HEK293 (cell line): ENCODE measurements around the gene PAK5.

Experiments used
- CTCF ChIA-PET: fragments of 350-600 bp; formaldehyde crosslinking; extraction: SDS; loops from one replicate; lab custom pipeline; 2021; ENCODE audit warnings: antibody characterized with exemption; lab: Yijun Ruan, JAX
- POLR2A ChIA-PET: fragments of 300-600 bp; formaldehyde crosslinking; extraction: SDS; loops from one replicate; lab custom pipeline; 2020; ENCODE audit warnings: antibody characterized with exemption, inconsistent platforms; lab: Yijun Ruan, JAX
- H3K27ac ChIP-seq: fragments of 200-500 bp; sonication (Bioruptor generic); 2 replicates; pipeline ENCODE4 v1.5.1; 2014; ENCODE audit warnings: low read depth, low read length, control low read depth, inconsistent platforms; ENCODE audit errors: extremely low read depth
- H3K36me3 ChIP-seq, 2 experiments: fragments of 200-500 bp in 1 of 2; sonication (Bioruptor generic) in 1 of 2; 1 replicate in 1 of 2; 2 replicates in 1 of 2; pipeline ENCODE4 v1.5.1; 2014 to 2017; ENCODE audit warnings: inconsistent platforms in 2 of 2, low read length in 2 of 2; ENCODE audit not compliant: control insufficient read depth in 2 of 2, insufficient read depth in 1 of 2
- H3K4me1 ChIP-seq: fragments of 200-500 bp; sonication (Bioruptor generic); 2 replicates; pipeline ENCODE4 v1.5.1; 2014; ENCODE audit warnings: mild to moderate bottlenecking, low read length, inconsistent platforms; ENCODE audit not compliant: control insufficient read depth, insufficient read depth
- H3K4me3 ChIP-seq: 2 replicates; pipeline ENCODE4 v1.5.1; 2011; ENCODE audit warnings: low read depth, mild to moderate bottlenecking, control low read depth, low read length, moderate library complexity
- H3K9me3 ChIP-seq: fragments of 200-500 bp; sonication (Bioruptor generic); 2 replicates; pipeline ENCODE4 v1.5.1; 2014; ENCODE audit warnings: low read depth, low read length, inconsistent platforms; ENCODE audit not compliant: control insufficient read depth, insufficient read depth
- ATF2 ChIP-seq: fragments of 450-650 bp; formaldehyde crosslinking; IDR thresholded peaks from 2 replicates; pipeline ENCODE4 v1.5.1; 2016; ENCODE audit warnings: missing biosample characterization, missing genetic modification characterization, low read depth
- MYNN ChIP-seq: fragments of 450-650 bp; formaldehyde crosslinking; IDR thresholded peaks from 2 replicates; pipeline ENCODE4 v1.5.1; 2016; ENCODE audit warnings: missing biosample characterization, missing genetic modification characterization, borderline replicate concordance
- REST ChIP-seq: fragments of 450-650 bp; formaldehyde crosslinking; IDR thresholded peaks from 2 replicates; pipeline ENCODE4 v1.5.1; 2016; ENCODE audit warnings: missing biosample characterization, missing genetic modification characterization
- SETDB1 ChIP-seq: IDR thresholded peaks from one replicate; pipeline ENCODE4 v1.6.1; 2017; ENCODE audit warnings: mild to moderate bottlenecking, low read length, moderate library complexity, mixed read lengths; ENCODE audit not compliant: insufficient read length
- TCF7L2 ChIP-seq: IDR thresholded peaks from 2 replicates; pipeline ENCODE4 v1.6.1; 2011; ENCODE audit warnings: low read depth, mild to moderate bottlenecking, inconsistent platforms, low read length, moderate library complexity, borderline replicate concordance
- WT1 ChIP-seq: fragments of 450-650 bp; formaldehyde crosslinking; IDR thresholded peaks from 2 replicates; pipeline ENCODE4 v1.5.1; 2016; ENCODE audit warnings: missing biosample characterization, missing genetic modification characterization
- ZIC2 ChIP-seq: fragments of 450-650 bp; formaldehyde crosslinking; IDR thresholded peaks from 2 replicates; pipeline ENCODE4 v1.5.1; 2016; ENCODE audit warnings: missing biosample characterization, missing genetic modification characterization
- ZNF133 ChIP-seq: fragments of 450-650 bp; formaldehyde crosslinking; IDR thresholded peaks from 2 replicates; pipeline ENCODE4 v1.5.1; 2016; ENCODE audit warnings: missing biosample characterization, missing genetic modification characterization
- ZNF302 ChIP-seq: fragments of 450-650 bp; formaldehyde crosslinking; IDR thresholded peaks from 2 replicates; pipeline ENCODE4 v1.5.1; 2016; ENCODE audit warnings: missing biosample characterization, missing genetic modification characterization, low read depth
- ZNF335 ChIP-seq: fragments of 450-650 bp; formaldehyde crosslinking; conservative IDR thresholded peaks from 2 replicates; pipeline ENCODE4 v1.5.1; 2016; ENCODE audit warnings: missing biosample characterization, missing genetic modification characterization
- ZNF404 ChIP-seq: fragments of 450-650 bp; formaldehyde crosslinking; IDR thresholded peaks from 2 replicates; pipeline ENCODE4 v1.5.1; 2017; ENCODE audit warnings: missing biosample characterization, missing genetic modification characterization
- ZNF426 ChIP-seq: fragments of 450-650 bp; formaldehyde crosslinking; IDR thresholded peaks from 2 replicates; pipeline ENCODE4 v1.5.1; 2017; ENCODE audit warnings: missing biosample characterization, missing genetic modification characterization, mild to moderate bottlenecking, inconsistent platforms, moderate library complexity
- ZNF514 ChIP-seq: fragments of 450-650 bp; formaldehyde crosslinking; IDR thresholded peaks from 2 replicates; pipeline ENCODE4 v1.5.1; 2016; ENCODE audit warnings: missing biosample characterization, missing genetic modification characterization
- ZNF529 ChIP-seq: fragments of 450-650 bp; formaldehyde crosslinking; IDR thresholded peaks from 2 replicates; pipeline ENCODE4 v1.5.1; 2017; ENCODE audit warnings: missing genetic modification characterization, missing biosample characterization; ENCODE audit not compliant: insufficient replicate concordance
- ZNF560 ChIP-seq: fragments of 450-650 bp; formaldehyde crosslinking; IDR thresholded peaks from 2 replicates; pipeline ENCODE4 v1.5.1; 2017; ENCODE audit warnings: missing biosample characterization, missing genetic modification characterization, borderline replicate concordance
- ZNF624 ChIP-seq: fragments of 450-650 bp; formaldehyde crosslinking; IDR thresholded peaks from 2 replicates; pipeline ENCODE4 v1.5.1; 2017; ENCODE audit warnings: missing biosample characterization, missing genetic modification characterization
- ZNF837 ChIP-seq: fragments of 450-650 bp; formaldehyde crosslinking; IDR thresholded peaks from 2 replicates; pipeline ENCODE4 v1.5.1; 2016; ENCODE audit warnings: missing biosample characterization, missing genetic modification characterization
- ZNF843 ChIP-seq: fragments of 450-650 bp; formaldehyde crosslinking; IDR thresholded peaks from 2 replicates; pipeline ENCODE4 v1.5.1; 2016; ENCODE audit warnings: missing biosample characterization, missing genetic modification characterization
- ZSCAN16 ChIP-seq: fragments of 450-650 bp; formaldehyde crosslinking; IDR thresholded peaks from 2 replicates; pipeline ENCODE4 v1.5.1; 2016; ENCODE audit warnings: missing biosample characterization, missing genetic modification characterization

PAK5 gene

DNA sequence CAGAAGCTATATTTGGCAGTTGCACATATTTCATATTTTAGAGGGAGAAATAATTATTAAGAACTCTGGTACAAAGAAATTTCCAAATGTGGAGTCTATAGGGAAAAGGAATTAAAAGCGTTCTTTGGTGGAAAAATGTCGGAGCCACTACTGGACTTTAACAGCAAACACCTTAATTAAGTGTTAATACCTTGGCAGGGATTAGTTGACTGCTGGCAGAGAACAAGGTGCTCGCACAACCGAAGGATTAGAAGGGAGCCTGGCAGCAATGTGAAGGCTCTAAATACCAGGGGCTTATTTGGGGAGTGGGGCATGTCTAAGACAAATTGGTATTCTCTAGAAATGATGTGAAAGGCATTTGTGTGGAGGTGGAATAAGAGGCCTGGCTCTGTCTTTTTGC lies 98.9 kb downstream of the PAK5 start (continued):
- TF ChIP-seq TCF7L2 (no peak), ZNF529 (tag by site-specific recombination) (no peak), ATF2 (tag by site-specific recombination) (no peak), ZNF837 (tag by site-specific recombination) (no peak), ZNF426 (no peak)

- Histone ChIP-seq H3K4me3 (no peak overlapping the region), H3K4me1 (no peaks in the 10 kb centered on the region), H3K36me3 (no peaks in the 10 kb centered on the region), H3K27ac (no peak overlapping the region), H3K9me3 (no peaks in the 10 kb centered on the region; the same call in 1 of the 2 replicates)
- ChIA-PET CTCF (interaction anchor here (0.6 kb wide), 1 partner anchor 301 kb away, joined by 4 read pairs; no protein-coding TSS in a partner anchor), POLR2A (no interaction called here)
- TF ChIP-seq ZNF843 (tag by site-specific recombination) (no peak), ZNF404 (no peak), ZSCAN16 (tag by site-specific recombination) (no peak), ZNF624 (no peak), ZNF302 (tag by site-specific recombination) (no peak), REST (no peak), ZNF335 (tag by site-specific recombination) (no peak), ZNF560 (tag by site-specific recombination) (no peak), ZNF514 (tag by site-specific recombination) (no peak), ZNF133 (tag by site-specific recombination) (no peak), WT1 (tag by site-specific recombination) (no peak), SETDB1 (no peak)
Measured at GRCh38 chr20:9736373-9736772, 102.5 kb downstream of the PAK5 start.

DNA sequence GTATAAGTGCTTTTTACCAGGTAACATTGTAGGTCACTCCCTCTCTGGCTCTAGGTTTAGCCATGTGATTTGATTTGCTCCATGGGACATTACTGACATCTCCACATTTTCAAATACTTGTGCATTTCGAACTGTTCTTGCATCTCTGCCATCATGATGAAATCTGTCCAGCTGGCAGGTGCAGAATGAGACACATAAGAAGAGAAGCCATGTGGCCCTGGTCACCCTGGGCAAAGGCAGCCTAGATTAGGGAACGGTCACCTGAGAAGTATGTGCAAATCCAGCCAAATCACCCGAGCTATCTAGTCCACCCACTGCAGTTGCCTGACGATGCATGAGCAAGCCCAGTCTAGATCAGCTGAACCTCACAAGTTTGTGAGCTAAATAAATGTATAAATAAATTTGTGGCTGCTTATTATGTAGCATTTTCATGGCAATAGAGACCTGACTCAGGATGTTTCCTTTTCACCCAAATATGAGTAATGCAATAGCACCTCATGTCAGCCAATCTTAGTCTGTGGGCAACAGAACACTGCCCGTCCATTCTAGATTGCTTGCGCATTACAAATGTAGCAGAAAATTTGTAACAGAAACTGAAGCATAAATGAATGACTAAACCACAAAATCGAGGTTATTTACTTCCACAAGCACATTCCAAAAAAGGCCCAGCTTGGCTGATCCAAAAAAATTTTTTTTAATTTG lies 115.2 kb downstream of the PAK5 start:
- CTCF ChIA-PET: interaction anchor here (0.7 kb wide), 1 partner anchor 125 kb away, joined by 3 read pairs; no protein-coding TSS in a partner anchor
- Histone ChIP-seq H3K36me3 (no peaks in the 10 kb centered on the region), H3K27ac (no peak overlapping the region), H3K9me3 (no peaks in the 10 kb centered on the region), H3K4me1 (no peaks in the 10 kb centered on the region)
- POLR2A ChIA-PET: no interaction called here
- TF ChIP-seq MYNN (tag by site-specific recombination) (no peak), ZIC2 (tag by site-specific recombination) (no peak)
- TF ChIP-seq, all 188 proteins: peak for 0
- H3K4me3 ChIP-seq: no peak overlapping the region
